Subcutaneous adipose tissue (tissue), 4 donors: ENCODE results near the gene ASB5. TPM values are rescaled to one million over a fixed set of nuclear protein-coding genes. Genes with fewer than 3 reads are reported as not detected.

Experiments used
- total RNA-seq, 4 donors: library from RNA; depleted of rRNA; stranded (reverse); fragments of >200 nt; gene quantifications; one replicate each; pipeline ENCODE4 v1.1.0, GENCODE V29; 2016
- TF ChIP-seq, protein P1 (sequence below): fragments of 450-650 bp; IDR thresholded peaks from one replicate; pipeline ENCODE4 v1.5.1; 2016; ENCODE audit warnings: low read depth, mild to moderate bottlenecking, control low read depth, antibody characterized with exemption, moderate library complexity

ASB5 gene, protein sequence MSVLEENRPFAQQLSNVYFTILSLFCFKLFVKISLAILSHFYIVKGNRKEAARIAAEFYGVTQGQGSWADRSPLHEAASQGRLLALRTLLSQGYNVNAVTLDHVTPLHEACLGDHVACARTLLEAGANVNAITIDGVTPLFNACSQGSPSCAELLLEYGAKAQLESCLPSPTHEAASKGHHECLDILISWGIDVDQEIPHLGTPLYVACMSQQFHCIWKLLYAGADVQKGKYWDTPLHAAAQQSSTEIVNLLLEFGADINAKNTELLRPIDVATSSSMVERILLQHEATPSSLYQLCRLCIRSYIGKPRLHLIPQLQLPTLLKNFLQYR
- not detected for total RNA-seq

DNA sequence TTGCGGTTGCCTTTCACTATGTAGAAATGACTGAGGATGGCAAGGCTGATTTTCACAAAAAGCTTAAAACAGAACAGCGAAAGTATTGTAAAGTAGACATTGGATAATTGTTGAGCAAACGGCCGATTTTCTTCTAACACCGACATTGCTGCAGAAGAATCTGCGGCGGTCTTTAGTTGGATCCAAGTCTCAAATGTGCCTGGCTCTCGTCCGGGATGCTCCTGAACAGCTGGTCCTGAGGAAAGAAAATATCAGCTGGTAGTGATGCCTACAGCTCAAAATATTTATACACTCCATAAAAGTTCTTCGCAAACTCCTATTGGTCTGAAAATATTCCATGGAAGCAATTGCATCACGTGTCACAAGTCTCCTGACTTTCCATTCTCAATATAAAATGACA is at the start of gene ASB5:
ASB5 (minus strand) TSS at position 260 of the 400 bp plus-strand sequence; CDS start at position 146, 114 bp downstream.
- TF ChIP-seq, protein P1, sequence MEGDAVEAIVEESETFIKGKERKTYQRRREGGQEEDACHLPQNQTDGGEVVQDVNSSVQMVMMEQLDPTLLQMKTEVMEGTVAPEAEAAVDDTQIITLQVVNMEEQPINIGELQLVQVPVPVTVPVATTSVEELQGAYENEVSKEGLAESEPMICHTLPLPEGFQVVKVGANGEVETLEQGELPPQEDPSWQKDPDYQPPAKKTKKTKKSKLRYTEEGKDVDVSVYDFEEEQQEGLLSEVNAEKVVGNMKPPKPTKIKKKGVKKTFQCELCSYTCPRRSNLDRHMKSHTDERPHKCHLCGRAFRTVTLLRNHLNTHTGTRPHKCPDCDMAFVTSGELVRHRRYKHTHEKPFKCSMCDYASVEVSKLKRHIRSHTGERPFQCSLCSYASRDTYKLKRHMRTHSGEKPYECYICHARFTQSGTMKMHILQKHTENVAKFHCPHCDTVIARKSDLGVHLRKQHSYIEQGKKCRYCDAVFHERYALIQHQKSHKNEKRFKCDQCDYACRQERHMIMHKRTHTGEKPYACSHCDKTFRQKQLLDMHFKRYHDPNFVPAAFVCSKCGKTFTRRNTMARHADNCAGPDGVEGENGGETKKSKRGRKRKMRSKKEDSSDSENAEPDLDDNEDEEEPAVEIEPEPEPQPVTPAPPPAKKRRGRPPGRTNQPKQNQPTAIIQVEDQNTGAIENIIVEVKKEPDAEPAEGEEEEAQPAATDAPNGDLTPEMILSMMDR = no peak

DNA sequence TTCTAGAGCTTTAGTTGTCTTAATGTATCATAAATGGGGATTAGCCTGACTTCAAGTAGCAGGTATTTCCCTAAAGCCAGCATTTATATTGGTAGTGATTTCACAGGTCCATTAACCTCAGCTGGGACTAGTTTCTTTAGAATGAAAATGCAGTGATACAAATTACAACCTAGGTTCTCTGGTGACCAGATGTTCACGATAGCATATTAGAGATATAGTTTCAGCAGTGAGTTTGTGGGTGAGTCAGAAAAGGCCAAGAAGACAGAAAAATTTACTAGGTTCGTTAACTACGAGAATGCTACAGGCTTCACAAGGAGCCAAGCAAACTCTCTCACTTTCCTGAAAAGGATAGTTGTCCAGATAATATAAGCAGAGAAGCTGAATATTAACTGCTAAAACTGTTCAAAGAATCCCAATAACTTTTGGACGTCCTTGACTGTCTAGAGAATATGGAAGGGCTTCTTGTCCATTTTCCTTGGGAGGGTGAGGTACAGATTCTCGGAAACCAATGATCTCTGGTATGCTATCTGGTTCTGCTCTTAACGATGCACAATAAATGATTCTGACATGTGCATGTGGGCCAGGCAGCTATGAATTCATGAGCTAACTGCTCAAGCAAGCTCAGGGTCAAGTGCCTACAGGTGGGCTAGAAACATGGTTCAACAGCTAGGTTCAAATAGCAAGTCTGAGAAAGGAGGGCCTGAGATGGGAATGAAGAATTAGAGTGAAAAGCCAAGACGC is 44.7 kb upstream of the ASB5 start:
- TF ChIP-seq, protein P1 = no peak

DNA sequence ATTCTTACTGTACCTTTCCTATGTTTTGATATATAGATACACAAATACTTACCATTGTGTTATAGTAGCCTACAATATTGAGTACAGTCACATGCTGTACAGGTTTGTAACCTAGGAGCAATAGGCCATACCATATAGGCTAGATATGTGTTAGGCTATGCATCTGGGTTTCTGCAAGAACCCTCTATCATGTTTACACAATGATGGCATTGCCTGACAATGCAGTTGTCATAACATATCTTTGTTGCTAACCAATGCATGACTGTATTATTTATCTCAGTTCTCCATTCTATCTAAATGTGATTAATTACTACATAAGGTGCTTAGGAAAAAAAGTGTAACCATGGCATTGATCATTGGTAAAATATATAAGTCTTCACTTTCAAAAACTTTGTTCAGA is 40.8 kb upstream of the ASB5 start:
- TF ChIP-seq, protein P1 = no peak

DNA sequence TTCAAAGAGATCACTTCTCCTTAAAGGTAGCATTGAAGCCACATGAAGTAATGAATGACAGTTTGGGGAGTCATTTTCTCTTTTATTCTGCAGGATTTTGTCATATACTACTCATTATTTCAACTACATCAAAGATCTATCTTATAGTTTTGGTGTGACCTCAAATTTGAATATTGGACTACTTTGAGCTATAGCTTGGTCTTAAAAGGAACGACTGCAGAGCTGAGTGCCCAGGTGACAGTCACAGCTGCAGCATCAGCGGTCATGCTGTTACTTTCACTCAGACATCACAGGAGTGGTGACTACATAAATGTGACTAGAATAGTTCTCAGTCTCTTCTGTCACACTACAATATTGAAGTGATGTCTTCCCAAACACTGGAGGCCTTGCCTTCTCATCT is 40.0 kb upstream of the ASB5 start:
- TF ChIP-seq, protein P1 = no peak

DNA sequence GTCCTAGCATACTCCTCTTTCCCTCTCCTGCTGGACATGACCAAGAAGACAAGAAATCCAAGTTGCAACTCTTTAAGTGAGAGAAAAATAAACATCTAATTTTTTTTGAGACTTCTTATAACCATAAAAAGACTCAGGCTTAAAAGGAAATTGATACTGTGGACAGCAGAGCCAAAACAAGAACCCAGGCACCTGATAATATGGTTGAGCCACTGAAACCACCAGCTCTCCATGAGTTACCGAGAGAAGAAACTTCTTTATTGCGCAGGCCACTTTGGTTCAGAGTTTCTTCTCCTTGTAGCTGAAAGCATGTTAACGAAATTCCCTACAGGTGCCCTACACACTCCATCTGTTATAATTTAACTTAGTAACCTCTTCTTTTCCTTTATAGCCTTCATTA is 39.4 kb upstream of the ASB5 start:
- TF ChIP-seq, protein P1 = no peak

DNA sequence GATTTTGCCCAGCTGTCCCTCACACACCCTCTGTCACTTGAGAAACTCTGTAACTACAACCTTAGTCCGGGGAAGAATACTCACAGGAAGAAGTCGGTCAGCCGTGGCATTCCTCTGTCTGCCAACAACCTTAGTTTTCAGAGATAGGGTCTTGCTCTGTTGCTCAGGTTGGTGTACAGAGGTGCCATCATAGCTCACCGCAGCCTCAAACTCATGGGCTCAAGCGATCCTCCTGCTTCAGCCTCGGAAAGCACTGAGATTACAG is 38.6 kb upstream of the ASB5 start:
- TF ChIP-seq, protein P1 = no peak

DNA sequence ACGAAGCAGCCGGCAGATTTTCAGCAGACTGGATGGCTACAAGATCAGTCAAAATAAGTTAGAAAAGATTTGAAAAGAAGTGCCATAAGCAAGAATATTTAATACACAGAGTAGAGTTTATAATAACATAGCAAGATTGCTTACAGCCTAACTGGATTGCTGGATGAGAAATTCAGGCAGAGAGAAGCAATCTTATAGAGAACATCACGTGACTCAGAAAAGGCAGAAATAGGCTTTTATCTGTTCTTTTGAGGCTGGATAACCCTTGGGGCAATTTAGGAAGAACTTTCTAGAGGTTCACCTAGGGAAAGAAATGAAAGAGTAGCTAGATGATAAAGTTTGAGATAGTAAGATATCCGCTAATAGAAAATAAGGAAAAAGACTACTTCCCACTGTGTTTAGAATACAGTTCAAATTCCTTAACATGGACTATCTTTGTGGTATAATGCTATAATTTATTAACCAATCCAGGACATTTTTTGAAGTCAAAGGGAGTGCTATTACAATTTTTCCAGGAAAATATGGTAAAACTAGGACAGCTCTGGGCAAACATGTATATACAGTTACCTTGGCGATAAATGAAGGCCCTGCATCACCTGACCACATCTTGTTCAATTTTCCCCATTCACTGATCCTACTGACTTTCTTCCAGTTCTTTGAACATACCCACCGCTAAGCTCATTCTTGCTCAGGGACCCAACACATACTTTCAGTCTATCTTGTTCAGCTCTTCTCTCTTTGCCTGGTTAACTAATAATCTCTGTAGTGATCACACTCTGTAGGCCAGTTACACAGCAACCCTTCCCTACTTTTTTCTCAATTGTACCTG is 38.0 kb upstream of the ASB5 start:
- TF ChIP-seq, protein P1 = no peak
